HepG2 (cell line): ENCODE measurements around the gene RAC3. TPM values are rescaled to one million over a fixed set of nuclear protein-coding genes. Genes with fewer than 3 reads are reported as not detected.
A peak's percentile ranks its signal among the peaks of the same experiment; 100 is the strongest.

Experiments
- AGO1 ChIP-seq: fragments of 200-400 bp; formaldehyde crosslinking; IDR thresholded peaks from 2 replicates; pipeline ENCODE4 v1.6.1; 2017; ENCODE audit warnings: mild to moderate bottlenecking, low read depth, low read length, moderate library complexity; ENCODE audit not compliant: poor library complexity, severe bottlenecking
- FOXK2 ChIP-seq: fragments of 450-650 bp; IDR thresholded peaks from 2 replicates; pipeline ENCODE4 v1.6.1; 2016
- GATAD1 ChIP-seq: IDR thresholded peaks from 2 replicates; pipeline ENCODE4 v1.6.1; 2016; ENCODE audit warnings: missing genetic modification reagents, missing compliant biosample characterization
- HHEX ChIP-seq: IDR thresholded peaks from 2 replicates; pipeline ENCODE4 v1.6.1; 2016; ENCODE audit warnings: control low read depth
- HNRNPL ChIP-seq: fragments of 200-400 bp; formaldehyde crosslinking; IDR thresholded peaks from 2 replicates; pipeline ENCODE4 v1.6.1; 2017; ENCODE audit warnings: mild to moderate bottlenecking, low read depth, low read length
- NCOA1 ChIP-seq: sonication (generic); formaldehyde crosslinking; IDR thresholded peaks from 2 replicates; pipeline ENCODE4 v1.9.0; 2021; ENCODE audit warnings: missing genetic modification reagents
- RARG ChIP-seq: sonication (generic); formaldehyde crosslinking; IDR thresholded peaks from 2 replicates; pipeline ENCODE4 v1.4.0; 2020; ENCODE audit warnings: low read depth, mild to moderate bottlenecking, missing genetic modification reagents
- SIN3B ChIP-seq: fragments of 150-350 bp; IDR thresholded peaks from 2 replicates; pipeline ENCODE4 v1.6.1; 2014; ENCODE audit warnings: low read length
- SMYD3 ChIP-seq: sonication (generic); formaldehyde crosslinking; IDR thresholded peaks from 2 replicates; pipeline ENCODE4 v1.8.1; 2023; ENCODE audit warnings: mild to moderate bottlenecking, missing genetic modification reagents
- ZBTB21 ChIP-seq: sonication (generic); formaldehyde crosslinking; IDR thresholded peaks from 2 replicates; pipeline ENCODE4 v1.4.0; 2020; ENCODE audit warnings: missing genetic modification reagents
- ZIK1 ChIP-seq: sonication (generic); formaldehyde crosslinking; IDR thresholded peaks from 2 replicates; pipeline ENCODE4 v1.5.0; 2020; ENCODE audit warnings: mild to moderate bottlenecking, low read depth, missing genetic modification reagents, borderline replicate concordance
- ZNF549 ChIP-seq: sonication (generic); formaldehyde crosslinking; IDR thresholded peaks from 2 replicates; pipeline ENCODE4 v1.5.0; 2020; ENCODE audit warnings: missing genetic modification reagents
- ZNF709 ChIP-seq: sonication (generic); formaldehyde crosslinking; IDR thresholded peaks from 2 replicates; pipeline ENCODE4 v1.5.0; 2020; ENCODE audit warnings: mild to moderate bottlenecking, missing genetic modification reagents
- ZNF747 ChIP-seq: sonication (generic); formaldehyde crosslinking; IDR thresholded peaks from 2 replicates; pipeline ENCODE4 v1.8.1; 2023; ENCODE audit warnings: missing genetic modification reagents, mild to moderate bottlenecking, borderline replicate concordance
- ZNF781 ChIP-seq: sonication (generic); formaldehyde crosslinking; IDR thresholded peaks from 2 replicates; pipeline ENCODE4 v1.5.1; 2020; ENCODE audit warnings: borderline replicate concordance, mild to moderate bottlenecking, missing genetic modification reagents; ENCODE audit errors: not compliant biosample characterization
- polyA plus RNA-seq, 8 experiments: library from polyadenylated mRNA; depleted of rRNA in 3 of 8; stranded (reverse) in 7 of 8; unstranded in 1 of 8; fragments of >200 nt; fragmentation: Illumina TruSeq in 4 of 8; extraction: Trizol in 4 of 8; gene quantifications; 2 replicates each; pipeline versions ENCODE4 v1.2.1 to v1.2.3, GENCODE V29; 2011 to 2016; ENCODE audit warnings: low read depth in 4 of 8, missing spikeins in 1 of 8, mixed read lengths in 1 of 8; ENCODE audit not compliant: insufficient read depth in 1 of 8
- total RNA-seq, 5 experiments: library from RNA; depleted of rRNA; stranded (reverse); fragments of >200 nt; fragmentation: Illumina TruSeq; extraction: Trizol; gene quantifications; 2 replicates each; pipeline ENCODE4 v1.2.3, GENCODE V29; 2016; ENCODE audit warnings: low read depth in 1 of 5
- TF ChIP-seq, protein P1 (sequence below): sonication (generic); formaldehyde crosslinking; IDR thresholded peaks from 2 replicates; pipeline ENCODE4 v1.5.0; 2020; ENCODE audit warnings: mild to moderate bottlenecking, missing genetic modification reagents
- TF ChIP-seq, protein P2 (sequence below): sonication (generic); formaldehyde crosslinking; IDR thresholded peaks from 2 replicates; pipeline ENCODE4 v1.4.0; 2020; ENCODE audit warnings: mild to moderate bottlenecking, missing genetic modification reagents
- TF ChIP-seq, protein P3 (sequence below): sonication (generic); formaldehyde crosslinking; conservative IDR thresholded peaks from 2 replicates; pipeline ENCODE4 v1.4.0; 2020; ENCODE audit warnings: mild to moderate bottlenecking, missing genetic modification reagents, moderate library complexity
- TF ChIP-seq, protein P4 (sequence below): sonication (generic); formaldehyde crosslinking; IDR thresholded peaks from 2 replicates; pipeline ENCODE4 v1.9.0; 2021; ENCODE audit warnings: missing genetic modification reagents, borderline replicate concordance

RAC3 gene
- total and polyA plus RNA-seq, 2 of the 13 experiments (the other 11 are each of a cell fraction or from before 2014, with no cell fraction given), result 10.5 to 21.3 TPM

DNA sequence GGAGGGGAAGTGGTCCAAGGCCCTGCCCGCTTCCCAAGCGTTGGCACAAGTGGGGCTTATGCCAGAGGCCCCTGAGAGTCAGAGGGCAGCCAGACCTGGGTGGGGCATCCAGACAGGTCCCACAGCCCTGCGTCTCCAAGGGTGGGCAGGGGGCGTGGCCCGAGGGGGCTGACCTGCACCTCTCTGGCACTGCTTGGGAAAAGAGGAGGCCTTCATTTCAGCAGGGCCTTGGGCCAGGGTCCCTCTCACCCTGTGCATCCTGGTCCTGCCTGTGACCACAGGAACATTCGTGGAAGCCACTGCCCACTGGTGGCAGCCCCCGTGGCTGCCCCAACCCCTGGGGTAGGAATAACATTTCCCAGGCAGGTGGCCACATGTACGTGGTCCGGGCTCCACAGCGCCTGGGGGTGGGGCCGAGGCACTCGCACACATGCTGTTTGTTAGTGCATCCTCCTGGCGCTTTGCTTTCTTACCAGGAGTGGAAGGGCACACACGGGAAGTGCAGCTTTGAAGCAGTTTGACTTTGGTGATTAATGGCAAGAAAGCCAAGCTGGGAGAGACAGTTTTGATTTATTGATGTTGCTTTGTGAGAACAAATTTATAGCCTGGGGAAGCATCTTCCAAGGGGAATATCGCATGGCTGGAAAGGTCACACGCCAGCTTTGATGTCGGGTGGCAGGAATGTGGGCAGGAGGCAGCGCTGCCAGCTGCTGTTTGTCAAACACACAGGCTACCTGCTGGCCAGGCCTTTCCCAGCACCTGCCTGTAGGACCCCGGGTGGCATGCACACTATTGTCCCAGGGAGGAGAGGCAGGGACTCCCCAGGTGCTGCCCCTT is 13.1 kb upstream of the RAC3 start (continued):
- TF ChIP-seq, protein P1, sequence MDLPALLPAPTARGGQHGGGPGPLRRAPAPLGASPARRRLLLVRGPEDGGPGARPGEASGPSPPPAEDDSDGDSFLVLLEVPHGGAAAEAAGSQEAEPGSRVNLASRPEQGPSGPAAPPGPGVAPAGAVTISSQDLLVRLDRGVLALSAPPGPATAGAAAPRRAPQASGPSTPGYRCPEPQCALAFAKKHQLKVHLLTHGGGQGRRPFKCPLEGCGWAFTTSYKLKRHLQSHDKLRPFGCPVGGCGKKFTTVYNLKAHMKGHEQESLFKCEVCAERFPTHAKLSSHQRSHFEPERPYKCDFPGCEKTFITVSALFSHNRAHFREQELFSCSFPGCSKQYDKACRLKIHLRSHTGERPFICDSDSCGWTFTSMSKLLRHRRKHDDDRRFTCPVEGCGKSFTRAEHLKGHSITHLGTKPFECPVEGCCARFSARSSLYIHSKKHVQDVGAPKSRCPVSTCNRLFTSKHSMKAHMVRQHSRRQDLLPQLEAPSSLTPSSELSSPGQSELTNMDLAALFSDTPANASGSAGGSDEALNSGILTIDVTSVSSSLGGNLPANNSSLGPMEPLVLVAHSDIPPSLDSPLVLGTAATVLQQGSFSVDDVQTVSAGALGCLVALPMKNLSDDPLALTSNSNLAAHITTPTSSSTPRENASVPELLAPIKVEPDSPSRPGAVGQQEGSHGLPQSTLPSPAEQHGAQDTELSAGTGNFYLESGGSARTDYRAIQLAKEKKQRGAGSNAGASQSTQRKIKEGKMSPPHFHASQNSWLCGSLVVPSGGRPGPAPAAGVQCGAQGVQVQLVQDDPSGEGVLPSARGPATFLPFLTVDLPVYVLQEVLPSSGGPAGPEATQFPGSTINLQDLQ (CRISPR knock-in tag), result no peak
- TF ChIP-seq, protein P2, sequence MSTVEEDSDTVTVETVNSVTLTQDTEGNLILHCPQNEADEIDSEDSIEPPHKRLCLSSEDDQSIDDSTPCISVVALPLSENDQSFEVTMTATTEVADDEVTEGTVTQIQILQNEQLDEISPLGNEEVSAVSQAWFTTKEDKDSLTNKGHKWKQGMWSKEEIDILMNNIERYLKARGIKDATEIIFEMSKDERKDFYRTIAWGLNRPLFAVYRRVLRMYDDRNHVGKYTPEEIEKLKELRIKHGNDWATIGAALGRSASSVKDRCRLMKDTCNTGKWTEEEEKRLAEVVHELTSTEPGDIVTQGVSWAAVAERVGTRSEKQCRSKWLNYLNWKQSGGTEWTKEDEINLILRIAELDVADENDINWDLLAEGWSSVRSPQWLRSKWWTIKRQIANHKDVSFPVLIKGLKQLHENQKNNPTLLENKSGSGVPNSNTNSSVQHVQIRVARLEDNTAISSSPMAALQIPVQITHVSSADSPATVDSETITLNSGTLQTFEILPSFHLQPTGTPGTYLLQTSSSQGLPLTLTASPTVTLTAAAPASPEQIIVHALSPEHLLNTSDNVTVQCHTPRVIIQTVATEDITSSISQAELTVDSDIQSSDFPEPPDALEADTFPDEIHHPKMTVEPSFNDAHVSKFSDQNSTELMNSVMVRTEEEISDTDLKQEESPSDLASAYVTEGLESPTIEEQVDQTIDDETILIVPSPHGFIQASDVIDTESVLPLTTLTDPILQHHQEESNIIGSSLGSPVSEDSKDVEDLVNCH (CRISPR knock-in tag), result no peak
- no peak for TF ChIP-seq HHEX (CRISPR knock-in tag)
- no peak for TF ChIP-seq ZNF549
- TF ChIP-seq ZNF747 (CRISPR knock-in tag), result no peak; the same call in 1 of the 2 replicates
- TF ChIP-seq, protein P3, sequence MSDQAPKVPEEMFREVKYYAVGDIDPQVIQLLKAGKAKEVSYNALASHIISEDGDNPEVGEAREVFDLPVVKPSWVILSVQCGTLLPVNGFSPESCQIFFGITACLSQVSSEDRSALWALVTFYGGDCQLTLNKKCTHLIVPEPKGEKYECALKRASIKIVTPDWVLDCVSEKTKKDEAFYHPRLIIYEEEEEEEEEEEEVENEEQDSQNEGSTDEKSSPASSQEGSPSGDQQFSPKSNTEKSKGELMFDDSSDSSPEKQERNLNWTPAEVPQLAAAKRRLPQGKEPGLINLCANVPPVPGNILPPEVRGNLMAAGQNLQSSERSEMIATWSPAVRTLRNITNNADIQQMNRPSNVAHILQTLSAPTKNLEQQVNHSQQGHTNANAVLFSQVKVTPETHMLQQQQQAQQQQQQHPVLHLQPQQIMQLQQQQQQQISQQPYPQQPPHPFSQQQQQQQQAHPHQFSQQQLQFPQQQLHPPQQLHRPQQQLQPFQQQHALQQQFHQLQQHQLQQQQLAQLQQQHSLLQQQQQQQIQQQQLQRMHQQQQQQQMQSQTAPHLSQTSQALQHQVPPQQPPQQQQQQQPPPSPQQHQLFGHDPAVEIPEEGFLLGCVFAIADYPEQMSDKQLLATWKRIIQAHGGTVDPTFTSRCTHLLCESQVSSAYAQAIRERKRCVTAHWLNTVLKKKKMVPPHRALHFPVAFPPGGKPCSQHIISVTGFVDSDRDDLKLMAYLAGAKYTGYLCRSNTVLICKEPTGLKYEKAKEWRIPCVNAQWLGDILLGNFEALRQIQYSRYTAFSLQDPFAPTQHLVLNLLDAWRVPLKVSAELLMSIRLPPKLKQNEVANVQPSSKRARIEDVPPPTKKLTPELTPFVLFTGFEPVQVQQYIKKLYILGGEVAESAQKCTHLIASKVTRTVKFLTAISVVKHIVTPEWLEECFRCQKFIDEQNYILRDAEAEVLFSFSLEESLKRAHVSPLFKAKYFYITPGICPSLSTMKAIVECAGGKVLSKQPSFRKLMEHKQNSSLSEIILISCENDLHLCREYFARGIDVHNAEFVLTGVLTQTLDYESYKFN (CRISPR knock-in tag), result no peak
- peak; percentile 37 for TF ChIP-seq AGO1
- TF ChIP-seq ZNF781 (CRISPR knock-in tag), result no peak
- no peak for TF ChIP-seq NCOA1
- TF ChIP-seq HNRNPL, result peak; percentile 78
- TF ChIP-seq GATAD1, result no peak
- no peak for TF ChIP-seq FOXK2
- TF ChIP-seq SMYD3 (CRISPR knock-in tag), result no peak
- no peak for TF ChIP-seq ZBTB21 (CRISPR knock-in tag)
- no peak for TF ChIP-seq SIN3B
- no peak for TF ChIP-seq ZNF709 (CRISPR knock-in tag)
- TF ChIP-seq, protein P4, sequence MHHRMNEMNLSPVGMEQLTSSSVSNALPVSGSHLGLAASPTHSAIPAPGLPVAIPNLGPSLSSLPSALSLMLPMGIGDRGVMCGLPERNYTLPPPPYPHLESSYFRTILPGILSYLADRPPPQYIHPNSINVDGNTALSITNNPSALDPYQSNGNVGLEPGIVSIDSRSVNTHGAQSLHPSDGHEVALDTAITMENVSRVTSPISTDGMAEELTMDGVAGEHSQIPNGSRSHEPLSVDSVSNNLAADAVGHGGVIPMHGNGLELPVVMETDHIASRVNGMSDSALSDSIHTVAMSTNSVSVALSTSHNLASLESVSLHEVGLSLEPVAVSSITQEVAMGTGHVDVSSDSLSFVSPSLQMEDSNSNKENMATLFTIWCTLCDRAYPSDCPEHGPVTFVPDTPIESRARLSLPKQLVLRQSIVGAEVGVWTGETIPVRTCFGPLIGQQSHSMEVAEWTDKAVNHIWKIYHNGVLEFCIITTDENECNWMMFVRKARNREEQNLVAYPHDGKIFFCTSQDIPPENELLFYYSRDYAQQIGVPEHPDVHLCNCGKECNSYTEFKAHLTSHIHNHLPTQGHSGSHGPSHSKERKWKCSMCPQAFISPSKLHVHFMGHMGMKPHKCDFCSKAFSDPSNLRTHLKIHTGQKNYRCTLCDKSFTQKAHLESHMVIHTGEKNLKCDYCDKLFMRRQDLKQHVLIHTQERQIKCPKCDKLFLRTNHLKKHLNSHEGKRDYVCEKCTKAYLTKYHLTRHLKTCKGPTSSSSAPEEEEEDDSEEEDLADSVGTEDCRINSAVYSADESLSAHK, result no peak
- no peak for TF ChIP-seq RARG (CRISPR knock-in tag)
- TF ChIP-seq ZIK1 (CRISPR knock-in tag), result no peak
